ENCODE measurements around the gene COL5A2.

Gene COL5A2

GRCh38 chr2:189179570-189179950 is at the start of gene COL5A2:
TSS of gene COL5A2 (minus strand) at chr2:189179761. CDS start at chr2:189179604, 157 bp downstream.
- no peak for ATAC-seq
- no peak for DNase-seq

- DNase-seq (no peak), ATAC-seq (no peak)
Observed at GRCh38 chr2:189226017-189226416, 46.5 kb upstream of the COL5A2 start.

GRCh38 chr2:189225032-189225431 is 45.5 kb upstream of the COL5A2 start:
- DNase-seq (no peak), ATAC-seq (no peak)

- DNase-seq (no peak), ATAC-seq (no peak)
Observed at GRCh38 chr2:189222468-189223105, 43.0 kb upstream of the COL5A2 start.

GRCh38 chr2:189221811-189222467 is 42.4 kb upstream of the COL5A2 start:
- no peak for DNase-seq
- no peak for ATAC-seq

GRCh38 chr2:189218236-189218635 is 38.7 kb upstream of the COL5A2 start:
- ATAC-seq (no peak), DNase-seq (no peak)

GRCh38 chr2:189217541-189217940 is 38.0 kb upstream of the COL5A2 start:
- ATAC-seq (no peak), DNase-seq (no peak)

GRCh38 chr2:189217051-189217450 is 37.5 kb upstream of the COL5A2 start:
- no peak for DNase-seq
- no peak for ATAC-seq

- ATAC-seq (no peak), DNase-seq (no peak)
Observed at GRCh38 chr2:189214484-189214883, 34.9 kb upstream of the COL5A2 start.

GRCh38 chr2:189213250-189213649 is 33.7 kb upstream of the COL5A2 start:
- no peak for ATAC-seq

GRCh38 chr2:189210250-189211087 is 30.9 kb upstream of the COL5A2 start:
- ATAC-seq, result peak; percentile 72
- DNase-seq, result no peak

More at GRCh38 chr2:189213250-189213649, 33.7 kb upstream of the COL5A2 start:
- DNase-seq, result no peak

- no peak for DNase-seq
Observed at GRCh38 chr2:189208254-189208653, 28.7 kb upstream of the COL5A2 start.

GRCh38 chr2:189204322-189204941 is 24.9 kb upstream of the COL5A2 start:
- DNase-seq (no peak), ATAC-seq (peak; percentile 61)

More at GRCh38 chr2:189208254-189208653, 28.7 kb upstream of the COL5A2 start:
- no peak for ATAC-seq

- no peak for ATAC-seq
- no peak for DNase-seq
Observed at GRCh38 chr2:189203177-189203799, 23.7 kb upstream of the COL5A2 start.

- DNase-seq, result no peak
- ATAC-seq, result no peak
Observed at GRCh38 chr2:189199797-189200196, 20.2 kb upstream of the COL5A2 start.

GRCh38 chr2:189192766-189193165 is 13.2 kb upstream of the COL5A2 start:
- ATAC-seq, result no peak

GRCh38 chr2:189191766-189192165 is 12.2 kb upstream of the COL5A2 start:
- ATAC-seq (no peak), DNase-seq (no peak)

More at GRCh38 chr2:189192766-189193165, 13.2 kb upstream of the COL5A2 start:
- DNase-seq, result no peak

- ATAC-seq (no peak), DNase-seq (no peak)
Observed at GRCh38 chr2:189190685-189191084, 11.1 kb upstream of the COL5A2 start.

GRCh38 chr2:189188115-189188805 is 8.7 kb upstream of the COL5A2 start:
- no peak for ATAC-seq

GRCh38 chr2:189183170-189183569 is 3.6 kb upstream of the COL5A2 start:
- no peak for ATAC-seq
- DNase-seq, result no peak

More at GRCh38 chr2:189188115-189188805, 8.7 kb upstream of the COL5A2 start:
- no peak for DNase-seq

GRCh38 chr2:189181706-189182105 is 2.1 kb upstream of the COL5A2 start:
- DNase-seq, result no peak

More at GRCh38 chr2:189181706-189182105, 2.1 kb upstream of the COL5A2 start:
- no peak for ATAC-seq
